Measurements from ENCODE around the gene WDR90.

- TF ChIP-seq CTCF (conservative IDR thresholded peaks at IDR 0.05 in 1 of 2, IDR thresholded peaks at IDR 0.05 in 1 of 2; ENCODE audit: extremely low read depth in 1 of 2, insufficient read depth in 1 of 2, low read depth in 1 of 2, low read length in 2 of 2) (no peak), EZH2 (IDR thresholded peaks at IDR 0.05; ENCODE audit: borderline replicate concordance, low read length) (no peak)
These were observed 8.3 kb downstream of the WDR90 start for GRCh38 chr16:657487-657886.
